Activated CD4-positive, alpha-beta T cell treated with anti-CD3 and anti-CD28 coated beads, Interleukin-2, amount 10 ng/mL, durations not matched to agents 7 days and 5 days (primary cell): ENCODE results near the gene IPP. TPM values are rescaled to one million over a fixed set of nuclear protein-coding genes. Genes with fewer than 3 reads are reported as not detected.
"Not testable (repeated sequence)": the region's sequence is repeated elsewhere in the genome, so short reads cannot be mapped to it uniquely, and the experiment has no call there.

Experiments
- CTCF ChIA-PET: fragments of 350-600 bp; sonication (Branson Sonifier 250); formaldehyde crosslinking; loops from one replicate; lab custom pipeline; 2021; ENCODE audit warnings: antibody characterized with exemption; lab: Charles Lee
- POLR2A ChIA-PET: fragments of 350-600 bp; sonication (Branson Sonifier 250); formaldehyde crosslinking; loops from one replicate; lab custom pipeline; 2021; ENCODE audit warnings: antibody characterized with exemption; lab: Charles Lee
- DNase-seq: peaks from one replicate; pipeline ENCODE4 v3.0.0-alpha.2; 2020
- H3K27ac Mint-ChIP-seq: one replicate; pipeline ENCODE4 v1.8.0; 2021; ENCODE audit warnings: mild to moderate bottlenecking, moderate library complexity, mixed read lengths
- H3K27me3 Mint-ChIP-seq: one replicate; pipeline ENCODE4 v1.8.0; 2021; ENCODE audit warnings: mixed read lengths
- H3K36me3 Mint-ChIP-seq: one replicate; pipeline ENCODE4 v1.8.0; 2021; ENCODE audit warnings: low read depth, mixed read lengths
- H3K4me1 Mint-ChIP-seq: one replicate; pipeline ENCODE4 v1.8.0; 2021; ENCODE audit warnings: mixed read lengths
- H3K4me3 Mint-ChIP-seq: one replicate; pipeline ENCODE4 v1.8.0; 2021; ENCODE audit warnings: mild to moderate bottlenecking, moderate library complexity, mixed read lengths
- H3K9me3 Mint-ChIP-seq: one replicate; pipeline ENCODE4 v1.8.0; 2021; ENCODE audit warnings: mixed read lengths
- total RNA-seq, 2 experiments: library from RNA; stranded (reverse); gene quantifications; one replicate each; pipeline ENCODE4 v1.2.3, GENCODE V29; 2021

The IPP gene
- total RNA-seq, 2 experiments from 2014 or later, result 9.5 to 11.8 TPM

DNA sequence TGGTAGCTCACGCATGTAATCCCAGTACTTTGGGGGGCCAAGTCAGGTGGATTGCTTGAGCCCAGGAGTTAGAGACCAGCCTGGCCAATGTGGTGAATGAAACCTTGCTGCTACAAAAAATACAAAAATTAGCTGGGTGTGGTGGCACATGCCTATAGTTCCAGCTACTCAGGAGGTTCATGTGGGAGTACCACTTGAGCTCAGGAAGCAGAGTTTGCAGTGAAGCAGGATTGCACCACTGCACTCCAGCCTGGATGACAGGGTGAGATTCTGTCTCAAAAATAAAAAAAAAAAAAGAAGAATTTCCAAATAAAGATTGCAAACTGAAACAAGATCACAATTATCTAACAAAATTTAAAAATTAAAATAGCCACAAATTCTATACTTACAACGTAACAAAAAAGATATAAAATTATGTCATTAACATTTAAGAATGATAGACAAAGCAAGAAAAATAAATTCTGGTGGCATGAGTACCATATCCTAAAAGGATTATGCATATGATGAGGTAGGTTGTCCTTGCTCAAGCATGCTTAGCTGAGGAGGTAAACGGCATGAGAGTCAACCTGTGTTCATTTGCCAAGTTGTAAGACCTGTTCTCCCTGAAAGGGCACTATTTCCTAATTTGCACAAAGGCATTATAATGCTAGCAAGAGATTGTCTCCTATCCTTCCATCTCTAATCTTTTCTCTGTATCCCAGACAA lies 20.2 kb downstream of the IPP start:
- Mint-ChIP-seq H3K9me3 (no peaks in the 10 kb centered on the region), H3K36me3 (no peaks in the 10 kb centered on the region), H3K4me1 (no peaks in the 10 kb centered on the region), H3K27ac (no peak overlapping the region), H3K4me3 (no peak overlapping the region), H3K27me3 (no peaks in the 10 kb centered on the region)
- ChIA-PET POLR2A (interaction anchor here (0.5 kb wide), 1 partner anchor 34 kb away, joined by 6 read pairs; no protein-coding TSS in a partner anchor), CTCF (no interaction called here)
- DNase-seq, result no peak

- H3K4me1 Mint-ChIP-seq, H3K27ac Mint-ChIP-seq, DNase-seq, H3K9me3 Mint-ChIP-seq, H3K36me3 Mint-ChIP-seq, H3K4me3 Mint-ChIP-seq, H3K27me3 Mint-ChIP-seq, POLR2A ChIA-PET, CTCF ChIA-PET: not testable (repeated sequence)
These were observed 24.4 kb downstream of the IPP start for GRCh38 chr1:45726007-45726406.

- H3K4me1 Mint-ChIP-seq, result no peaks in the 10 kb centered on the region
- H3K4me3 Mint-ChIP-seq, result no peak overlapping the region
- H3K9me3 Mint-ChIP-seq, result no peaks in the 10 kb centered on the region
- CTCF ChIA-PET, result no interaction called here
- peaks cover under 1% of the 10 kb centered on the region for H3K36me3 Mint-ChIP-seq
- no peak for DNase-seq
- H3K27ac Mint-ChIP-seq, result no peak overlapping the region
- POLR2A ChIA-PET, result no interaction called here
- H3K27me3 Mint-ChIP-seq, result no peaks in the 10 kb centered on the region
These were observed 27.1 kb downstream of the IPP start for GRCh38 chr1:45723248-45723930.

GRCh38 chr1:45722809-45723208 lies 27.6 kb downstream of the IPP start:
- DNase-seq, result no peak
- no peaks in the 10 kb centered on the region for H3K27me3 Mint-ChIP-seq
- peaks cover 2% of the 10 kb centered on the region for H3K36me3 Mint-ChIP-seq
- no peak overlapping the region for H3K4me3 Mint-ChIP-seq
- H3K27ac Mint-ChIP-seq, result no peak overlapping the region
- H3K4me1 Mint-ChIP-seq, result no peaks in the 10 kb centered on the region
- no peaks in the 10 kb centered on the region for H3K9me3 Mint-ChIP-seq
- ChIA-PET CTCF (no interaction called here), POLR2A (no interaction called here)

- Mint-ChIP-seq H3K27me3 (no peaks in the 10 kb centered on the region), H3K36me3 (peaks cover 2% of the 10 kb centered on the region), H3K9me3 (no peaks in the 10 kb centered on the region), H3K27ac (no peak overlapping the region), H3K4me1 (no peaks in the 10 kb centered on the region), H3K4me3 (no peak overlapping the region)
- ChIA-PET CTCF (no interaction called here), POLR2A (no interaction called here)
- no peak for DNase-seq
These were observed 29.2 kb downstream of the IPP start for GRCh38 chr1:45721207-45721606.

DNA sequence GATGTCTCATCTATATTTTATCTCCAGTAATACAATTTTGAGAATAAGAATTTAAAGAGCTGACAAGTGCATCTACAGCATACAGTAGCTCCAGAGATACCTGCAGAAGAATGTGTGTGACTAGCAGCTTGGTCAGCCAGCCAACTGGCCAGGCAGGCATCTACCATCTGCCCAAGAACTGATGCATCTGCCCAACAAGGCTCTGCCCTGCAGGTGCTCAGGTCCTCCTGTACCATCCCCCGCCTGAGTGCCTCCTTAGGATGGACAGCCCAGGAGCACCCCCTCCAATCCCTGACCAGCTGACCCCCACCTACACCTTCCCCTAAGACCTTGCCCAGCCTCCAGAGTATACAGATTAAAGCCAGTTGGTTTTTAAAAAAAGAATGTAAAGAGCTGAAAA lies 32.2 kb downstream of the IPP start:
- Mint-ChIP-seq H3K9me3 (no peaks in the 10 kb centered on the region), H3K36me3 (peaks cover 5% of the 10 kb centered on the region), H3K4me1 (no peaks in the 10 kb centered on the region), H3K4me3 (no peak overlapping the region), H3K27me3 (no peaks in the 10 kb centered on the region), H3K27ac (no peak overlapping the region)
- ChIA-PET CTCF (interaction anchor here (1.2 to 1.5 kb wide), 2 partner anchors 20 to 29 kb away, joined by 4 read pairs; no protein-coding TSS in a partner anchor), POLR2A (no interaction called here)
- no peak for DNase-seq

DNA sequence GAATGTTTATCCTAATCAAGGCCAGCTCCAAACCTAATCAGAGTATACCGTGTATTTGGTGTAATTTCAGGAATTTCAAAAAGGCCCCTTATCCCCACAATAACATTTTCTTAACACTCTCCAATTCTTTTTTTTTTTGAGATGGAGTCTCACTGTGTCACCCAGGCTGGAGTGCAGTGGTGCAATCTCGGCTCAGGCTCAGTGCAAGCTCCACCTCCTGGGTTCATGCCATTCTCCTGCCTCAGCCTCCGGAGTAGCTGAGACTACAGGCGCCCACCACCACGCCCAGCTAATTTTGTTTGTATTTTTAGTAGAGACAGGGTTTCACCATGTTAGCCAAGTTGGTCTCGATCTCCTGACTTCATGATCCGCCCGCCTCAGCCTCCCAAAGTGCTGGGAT lies 33.1 kb downstream of the IPP start:
- H3K36me3 Mint-ChIP-seq, H3K9me3 Mint-ChIP-seq, DNase-seq, H3K4me3 Mint-ChIP-seq, H3K27me3 Mint-ChIP-seq, H3K27ac Mint-ChIP-seq, POLR2A ChIA-PET, H3K4me1 Mint-ChIP-seq: not testable (repeated sequence)
- CTCF ChIA-PET, result interaction anchor here (1.5 kb wide), 1 partner anchor 30 kb away, joined by 4 read pairs; no protein-coding TSS in a partner anchor

DNA sequence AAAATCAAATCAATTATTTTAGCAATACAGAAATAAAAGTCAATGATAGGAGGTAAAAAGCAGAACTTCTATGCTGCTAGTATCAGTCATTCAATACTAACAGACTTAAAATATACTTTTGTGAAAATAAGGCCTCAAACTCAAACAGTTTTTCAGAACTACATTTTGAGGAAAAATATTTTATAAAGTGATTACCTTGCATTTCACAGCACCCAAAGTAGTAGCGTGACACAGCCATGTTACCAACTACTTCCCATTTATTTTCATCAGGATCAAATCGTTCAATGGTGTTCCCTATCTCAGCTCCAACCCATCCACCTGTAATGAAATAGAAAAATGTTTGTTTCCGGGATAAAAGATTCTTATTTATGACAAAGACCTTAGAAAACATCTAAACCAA lies 33.8 kb downstream of the IPP start:
- no peak overlapping the region for H3K4me3 Mint-ChIP-seq
- H3K27me3 Mint-ChIP-seq, result no peaks in the 10 kb centered on the region
- H3K27ac Mint-ChIP-seq, result no peak overlapping the region
- H3K4me1 Mint-ChIP-seq, result no peaks in the 10 kb centered on the region
- DNase-seq, result no peak
- no peaks in the 10 kb centered on the region for H3K9me3 Mint-ChIP-seq
- peaks cover 5% of the 10 kb centered on the region for H3K36me3 Mint-ChIP-seq
- ChIA-PET POLR2A (no interaction called here), CTCF (no interaction called here)

- Mint-ChIP-seq H3K4me1 (no peaks in the 10 kb centered on the region), H3K9me3 (no peaks in the 10 kb centered on the region)
- CTCF ChIA-PET, result interaction anchor here (0.6 kb wide), 1 partner anchor 188 kb away, joined by 3 read pairs; no protein-coding TSS in a partner anchor
These were observed 36.7 kb downstream of the IPP start for GRCh38 chr1:45713711-45714110.

GRCh38 chr1:45704637-45705036 lies 45.8 kb downstream of the IPP start:
- no peak for DNase-seq
- H3K4me1 Mint-ChIP-seq, result no peaks in the 10 kb centered on the region
- no peak overlapping the region for H3K4me3 Mint-ChIP-seq
- H3K27ac Mint-ChIP-seq, result no peak overlapping the region
- POLR2A ChIA-PET, result no interaction called here
- CTCF ChIA-PET, result interaction anchor here (0.5 to 1.6 kb wide), 2 partner anchors 28 to 177 kb away, joined by 3 to 5 read pairs; no protein-coding TSS in a partner anchor
- H3K36me3 Mint-ChIP-seq, result peaks cover 17% of the 10 kb centered on the region
- H3K9me3 Mint-ChIP-seq, result peaks cover 5% of the 10 kb centered on the region
- no peaks in the 10 kb centered on the region for H3K27me3 Mint-ChIP-seq

More at GRCh38 chr1:45713711-45714110, 36.7 kb downstream of the IPP start:
- Mint-ChIP-seq H3K4me3 (no peak overlapping the region), H3K36me3 (peaks cover 7% of the 10 kb centered on the region), H3K27me3 (no peaks in the 10 kb centered on the region), H3K27ac (no peak overlapping the region)
- no peak for DNase-seq
- POLR2A ChIA-PET, result interaction anchor here (0.6 kb wide), 1 partner anchor 136 kb away, joined by 3 read pairs; no protein-coding TSS in a partner anchor

DNA sequence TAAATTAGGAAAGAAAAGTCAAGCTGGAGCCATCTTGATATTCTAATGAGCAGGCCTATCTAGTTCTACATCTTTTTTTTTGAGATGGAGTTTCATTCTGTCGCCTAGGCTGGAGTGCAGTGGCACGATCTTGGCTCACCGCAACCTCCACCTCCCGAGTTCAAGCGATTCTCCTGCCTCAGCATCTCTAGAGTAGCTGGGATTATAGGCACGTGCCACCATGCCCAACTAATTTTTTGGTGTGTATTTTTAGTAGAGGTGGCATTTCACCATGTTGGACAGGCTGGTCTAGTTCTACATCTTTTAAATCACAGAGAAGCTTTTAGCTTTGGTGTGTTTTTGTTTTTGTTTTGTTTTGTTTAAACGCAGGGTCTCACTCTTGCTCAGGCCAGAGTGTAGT lies 55.6 kb downstream of the IPP start:
- no peak for DNase-seq
- ChIA-PET POLR2A (no interaction called here), CTCF (interaction anchor here (0.6 to 1.4 kb wide), 3 partner anchors 9 to 135 kb away, joined by 3 to 4 read pairs (median 3); partner anchors contain the start of gene GPBP1L1)
- peaks cover 12% of the 10 kb centered on the region for H3K4me1 Mint-ChIP-seq
- no peak overlapping the region for H3K4me3 Mint-ChIP-seq
- H3K27me3 Mint-ChIP-seq, result no peaks in the 10 kb centered on the region
- H3K9me3 Mint-ChIP-seq, result no peaks in the 10 kb centered on the region
- peaks cover 41% of the 10 kb centered on the region for H3K36me3 Mint-ChIP-seq
- H3K27ac Mint-ChIP-seq, result no peak overlapping the region

GRCh38 chr1:45693811-45694210 lies 56.6 kb downstream of the IPP start:
- H3K9me3 Mint-ChIP-seq, H3K27me3 Mint-ChIP-seq, H3K4me3 Mint-ChIP-seq, DNase-seq, POLR2A ChIA-PET, H3K27ac Mint-ChIP-seq: not testable (repeated sequence)
- peaks cover 18% of the 10 kb centered on the region for H3K4me1 Mint-ChIP-seq
- CTCF ChIA-PET, result interaction anchor here (1.4 kb wide), 1 partner anchor 12 kb away, joined by 3 read pairs; no protein-coding TSS in a partner anchor
- peaks cover 37% of the 10 kb centered on the region for H3K36me3 Mint-ChIP-seq
